ENCODE measurements around the gene C6orf89.
"Not testable (repeated sequence)": the region's sequence is repeated elsewhere in the genome, so short reads cannot be mapped to it uniquely, and the experiment has no call there.

The C6orf89 gene

DNA sequence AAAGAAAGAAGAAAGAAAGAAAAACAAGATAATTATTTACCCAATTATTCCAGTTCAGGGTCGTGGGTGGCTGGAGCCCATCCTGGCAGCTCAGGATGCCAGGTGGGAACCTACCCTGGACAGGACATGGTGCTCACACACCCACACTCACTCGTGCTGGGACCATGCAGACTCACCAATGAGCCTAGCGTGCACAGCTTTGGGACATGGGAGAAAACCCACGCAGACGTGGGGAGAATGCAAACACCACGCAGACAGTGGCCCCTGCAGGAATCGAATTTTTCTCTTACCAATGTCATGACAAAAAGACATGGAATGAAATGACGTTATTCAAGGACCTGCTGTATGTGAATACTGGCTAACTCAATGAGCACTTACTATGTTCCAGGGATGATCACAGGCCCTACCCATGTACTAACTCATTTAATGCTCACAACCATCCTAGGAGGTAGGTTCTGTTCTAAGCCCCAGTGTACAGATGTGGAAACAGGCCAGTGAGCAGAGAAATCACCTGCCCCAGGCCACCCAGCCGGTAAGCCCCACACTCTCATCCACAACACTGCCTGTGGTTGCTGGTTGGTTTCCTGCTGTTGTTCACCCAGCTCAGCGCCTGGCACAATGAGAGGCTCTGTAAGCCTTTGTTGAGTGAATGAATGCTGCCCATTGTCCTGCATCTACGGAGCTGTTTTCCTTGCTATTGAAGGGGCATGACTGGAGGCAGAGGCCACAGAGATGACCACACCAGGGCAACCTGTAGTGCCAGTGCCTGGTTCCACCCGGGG is 62.0 kb downstream of the C6orf89 start:
- no peak for DNase-seq (ENCODE audit: low spot score)

DNA sequence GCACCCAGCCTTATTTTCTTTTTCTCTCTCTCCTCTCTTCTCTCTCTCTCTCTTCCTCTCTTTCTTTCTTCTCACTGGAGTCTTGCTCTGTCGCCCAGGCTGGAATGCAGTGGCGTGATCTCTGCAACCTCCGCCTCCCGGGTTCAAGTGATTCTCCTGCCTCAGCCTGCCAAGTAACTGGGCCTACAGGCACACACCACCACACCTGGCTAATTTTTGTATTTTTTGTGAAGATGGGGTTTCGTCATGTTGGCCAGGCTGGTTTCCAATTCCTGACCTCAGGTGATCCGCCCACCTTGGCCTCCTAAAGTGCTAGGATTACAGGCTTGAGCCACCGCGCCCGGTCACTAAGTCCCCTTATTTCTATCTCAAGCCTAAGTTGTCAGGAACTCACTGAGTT is 63.3 kb downstream of the C6orf89 start:
- not testable (repeated sequence) for DNase-seq (ENCODE audit: low spot score)

- DNase-seq (ENCODE audit: low spot score) = no peak
Observed at GRCh38 chr6:36949636-36950035, 63.9 kb downstream of the C6orf89 start.

DNA sequence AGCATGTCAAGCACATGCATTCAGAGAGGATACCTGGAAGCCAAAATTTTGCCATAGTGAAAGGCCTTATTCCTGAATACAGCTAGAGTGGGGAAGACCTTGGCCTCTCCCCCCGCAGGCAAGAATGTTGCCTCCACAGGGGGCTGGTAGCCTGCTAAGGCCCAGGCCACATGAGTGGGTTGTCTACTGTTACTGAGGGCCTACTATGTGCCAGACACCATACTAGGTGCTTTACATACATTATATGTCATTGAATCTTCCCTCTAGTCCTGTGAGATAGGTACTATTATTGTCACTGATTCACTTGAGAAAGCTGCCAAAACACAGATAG is 68.1 kb downstream of the C6orf89 start:
- DNase-seq (ENCODE audit: low spot score) = no peak

- DNase-seq (ENCODE audit: low spot score) = no peak
Observed at GRCh38 chr6:36954262-36954931, 68.6 kb downstream of the C6orf89 start, which contains the start of gene PI16. Gene PI16, plus strand, starts transcription at chr6:36954738. Its CDS starts 23 bp downstream, at chr6:36954761.

GRCh38 chr6:36955136-36955535 is 69.4 kb downstream of the C6orf89 start:
- no peak for DNase-seq (ENCODE audit: low spot score)

- DNase-seq (ENCODE audit: low spot score) = no peak
Observed at GRCh38 chr6:36955671-36956445, 70.1 kb downstream of the C6orf89 start.

- no peak for DNase-seq (ENCODE audit: low spot score)
Observed at GRCh38 chr6:36956446-36956820, 70.7 kb downstream of the C6orf89 start.

- no peak for DNase-seq (ENCODE audit: low spot score)
Observed at GRCh38 chr6:36957773-36958271, 72.1 kb downstream of the C6orf89 start.

DNA sequence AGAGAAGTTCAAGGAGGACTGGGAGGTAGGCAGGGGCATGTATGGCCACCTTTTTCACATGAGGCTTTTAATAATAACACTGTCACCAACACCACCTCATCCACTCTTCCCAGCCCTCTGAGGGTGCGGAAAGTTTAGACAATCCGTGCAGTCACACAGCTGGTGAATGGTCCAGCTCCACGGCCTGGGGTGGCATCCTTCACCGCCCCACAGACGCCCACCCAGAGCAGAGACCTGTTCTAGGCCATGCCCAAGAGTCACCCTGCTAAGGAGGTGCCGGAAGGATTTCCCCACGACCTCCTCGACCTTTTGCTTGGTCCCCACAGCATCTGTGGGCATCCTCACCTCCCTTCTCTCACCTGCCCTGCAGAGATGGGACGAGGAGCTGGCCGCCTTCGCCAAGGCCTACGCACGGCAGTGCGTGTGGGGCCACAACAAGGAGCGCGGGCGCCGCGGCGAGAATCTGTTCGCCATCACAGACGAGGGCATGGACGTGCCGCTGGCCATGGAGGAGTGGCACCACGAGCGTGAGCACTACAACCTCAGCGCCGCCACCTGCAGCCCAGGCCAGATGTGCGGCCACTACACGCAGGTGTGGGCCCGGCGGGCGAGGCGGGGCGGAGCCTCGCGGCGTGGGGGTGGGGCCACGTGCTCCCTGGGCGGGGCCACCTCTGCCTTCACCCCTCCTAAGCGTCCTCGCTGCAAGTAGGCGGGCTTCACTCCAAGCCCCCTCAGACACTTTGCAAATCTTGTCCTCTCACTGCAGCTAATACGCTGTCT is 73.2 kb downstream of the C6orf89 start:
- DNase-seq (ENCODE audit: low spot score) = no peak

DNA sequence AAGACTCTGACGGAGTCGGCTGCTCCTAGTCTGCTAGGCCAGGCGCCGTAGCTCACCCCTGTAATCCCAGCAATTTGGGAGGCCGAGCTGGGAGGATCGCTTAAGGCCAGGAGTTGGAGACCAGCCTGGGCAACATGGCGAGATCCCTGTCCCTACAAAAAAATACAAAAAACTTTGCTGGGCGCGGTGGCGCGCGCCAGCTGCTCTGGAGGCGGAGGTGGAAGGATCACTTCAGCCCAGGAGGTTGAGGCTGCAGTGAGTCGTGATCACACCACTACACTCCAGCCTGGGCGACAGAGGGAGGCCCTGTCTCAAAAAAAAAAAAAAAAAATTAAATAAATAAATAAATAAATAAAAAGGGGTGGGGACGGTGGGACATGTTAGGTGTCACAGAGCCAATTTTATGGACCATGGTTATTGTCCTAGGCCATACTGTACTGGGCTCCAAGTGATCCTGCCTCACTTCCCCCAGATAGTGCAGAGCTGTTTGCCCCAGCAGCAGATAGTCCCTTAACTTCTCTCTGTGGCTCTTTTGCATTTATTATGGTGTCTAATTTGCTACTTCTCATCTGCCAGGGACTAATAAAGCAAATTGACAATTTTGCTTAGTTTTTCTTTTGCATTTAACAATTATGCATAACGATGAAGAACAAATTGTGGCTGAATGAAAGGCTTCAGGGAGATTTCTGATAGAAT is 74.0 kb downstream of the C6orf89 start:
- no peak for DNase-seq (ENCODE audit: low spot score)

GRCh38 chr6:36961441-36962435 is 76.0 kb downstream of the C6orf89 start:
- DNase-seq (ENCODE audit: low spot score) = no peak

DNA sequence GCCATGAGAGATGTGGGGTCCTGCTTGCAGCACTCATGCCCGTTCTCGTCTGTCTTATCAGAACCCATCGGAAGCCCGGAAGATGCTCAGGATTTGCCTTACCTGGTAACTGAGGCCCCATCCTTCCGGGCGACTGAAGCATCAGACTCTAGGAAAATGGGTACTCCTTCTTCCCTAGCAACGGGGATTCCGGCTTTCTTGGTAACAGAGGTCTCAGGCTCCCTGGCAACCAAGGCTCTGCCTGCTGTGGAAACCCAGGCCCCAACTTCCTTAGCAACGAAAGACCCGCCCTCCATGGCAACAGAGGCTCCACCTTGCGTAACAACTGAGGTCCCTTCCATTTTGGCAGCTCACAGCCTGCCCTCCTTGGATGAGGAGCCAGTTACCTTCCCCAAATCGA is 77.1 kb downstream of the C6orf89 start:
- peak; percentile 62 for DNase-seq (ENCODE audit: low spot score)

- DNase-seq (ENCODE audit: low spot score) = no peak
Observed at GRCh38 chr6:36963451-36964290, 77.9 kb downstream of the C6orf89 start.

DNA sequence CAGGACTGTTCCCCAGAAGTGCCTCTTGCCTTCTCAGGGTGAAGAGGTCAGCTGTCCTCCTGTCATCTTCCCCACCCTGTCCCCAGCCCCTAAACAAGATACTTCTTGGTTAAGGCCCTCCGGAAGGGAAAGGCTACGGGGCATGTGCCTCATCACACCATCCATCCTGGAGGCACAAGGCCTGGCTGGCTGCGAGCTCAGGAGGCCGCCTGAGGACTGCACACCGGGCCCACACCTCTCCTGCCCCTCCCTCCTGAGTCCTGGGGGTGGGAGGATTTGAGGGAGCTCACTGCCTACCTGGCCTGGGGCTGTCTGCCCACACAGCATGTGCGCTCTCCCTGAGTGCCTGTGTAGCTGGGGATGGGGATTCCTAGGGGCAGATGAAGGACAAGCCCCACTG is 78.6 kb downstream of the C6orf89 start:
- no peak for DNase-seq (ENCODE audit: low spot score)

- no peak for DNase-seq (ENCODE audit: low spot score)
Observed at GRCh38 chr6:36964908-36965307, 79.2 kb downstream of the C6orf89 start.

GRCh38 chr6:36967301-36967700 is 81.5 kb downstream of the C6orf89 start:
- no peak for DNase-seq (ENCODE audit: low spot score)

- DNase-seq (ENCODE audit: low spot score) = no peak
Observed at GRCh38 chr6:36967757-36968156, 82.0 kb downstream of the C6orf89 start.
